Measurements from ENCODE around the gene AUTS2.

AUTS2 gene

DNA sequence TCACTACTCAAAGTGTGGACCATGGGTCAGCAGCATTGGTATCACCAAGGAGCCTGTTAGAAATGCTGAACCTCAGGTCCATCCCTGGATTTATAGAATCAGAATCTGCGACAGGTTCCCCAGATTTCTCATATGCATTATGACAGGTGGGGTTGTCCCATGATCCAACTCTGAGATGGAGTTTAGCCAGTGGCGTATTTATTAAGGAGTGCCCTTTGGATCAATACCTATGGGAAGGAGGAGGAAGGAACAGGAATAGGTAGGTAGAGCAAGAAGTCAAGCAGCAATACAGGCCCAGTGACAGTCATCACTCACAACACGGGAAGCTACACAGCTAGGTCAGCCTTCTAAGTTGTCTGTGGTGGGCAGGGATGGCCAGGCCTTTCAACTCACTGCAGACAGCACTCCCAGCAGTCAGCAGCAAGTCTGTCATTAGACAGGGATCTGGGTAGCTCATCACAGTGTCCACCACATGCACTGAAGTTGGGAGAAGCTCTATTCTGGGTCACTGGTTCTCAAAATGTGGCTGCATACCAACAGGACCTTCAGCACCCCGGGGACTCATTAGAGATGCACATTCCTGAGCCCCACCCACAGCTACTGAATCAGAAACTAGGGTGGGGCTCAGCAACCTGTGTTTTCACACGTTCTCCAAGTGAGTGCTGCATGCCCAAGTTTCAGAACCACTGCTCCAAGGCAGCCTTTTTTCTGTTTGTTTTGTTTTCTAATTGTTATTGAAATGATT lies 1001.3 kb downstream of the AUTS2 start:
- no peak for DNase-seq

DNA sequence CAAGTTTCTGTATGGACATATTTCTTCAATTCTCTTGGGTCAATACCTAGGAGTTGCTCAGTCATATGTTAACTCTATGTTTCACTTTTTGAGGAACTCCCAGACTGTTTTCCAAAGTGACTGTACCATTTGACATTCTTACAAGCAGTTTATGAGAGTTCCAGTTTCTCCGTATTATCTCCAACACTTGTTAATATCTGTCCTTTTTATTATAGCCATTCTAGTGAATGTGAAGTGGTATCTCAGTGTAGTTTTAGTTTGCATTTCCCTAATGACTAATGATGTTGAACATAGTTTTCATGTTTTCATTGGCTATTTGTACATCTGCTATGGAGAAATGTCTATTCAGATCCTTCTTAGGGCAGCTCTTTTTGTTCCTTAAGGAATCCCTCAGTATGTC lies 1002.7 kb downstream of the AUTS2 start:
- DNase-seq = no peak

DNA sequence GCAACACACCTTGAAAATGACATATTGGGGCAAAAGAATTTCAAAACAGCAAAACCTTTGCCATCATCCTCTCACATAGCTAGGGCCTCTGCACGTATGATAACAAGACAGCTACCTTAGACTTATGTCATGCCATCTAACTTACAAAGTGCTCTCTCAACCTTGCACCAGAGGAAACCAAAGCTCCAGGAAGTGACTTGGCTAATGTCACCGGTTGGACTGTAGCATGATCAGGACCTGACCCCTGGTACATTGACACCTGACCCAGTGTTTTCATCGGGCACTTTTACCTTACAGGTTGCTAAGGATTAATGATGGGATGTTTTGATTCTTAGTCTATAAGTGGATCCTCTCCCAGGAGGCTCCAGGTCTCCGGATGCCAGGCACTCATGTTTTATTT lies 1003.8 kb downstream of the AUTS2 start:
- no peak for DNase-seq

DNA sequence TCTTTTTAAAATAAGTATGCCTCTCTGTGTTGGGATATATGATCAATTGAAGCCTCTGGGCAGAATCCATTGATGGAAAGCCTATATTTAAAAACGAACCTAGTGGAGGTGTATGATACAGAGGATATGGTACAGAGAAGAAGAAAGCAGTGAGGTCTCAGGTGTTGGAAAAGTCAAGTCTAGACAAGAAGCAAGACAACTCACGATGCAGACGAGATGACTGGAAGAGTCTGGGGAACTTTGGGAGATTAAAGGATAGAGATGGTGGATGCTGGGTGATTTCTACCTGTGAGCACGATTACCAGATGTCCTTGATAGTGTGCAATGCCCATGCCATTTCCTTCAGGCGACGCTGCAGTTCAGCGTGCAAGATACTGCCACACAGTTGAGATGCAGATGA lies 1009.0 kb downstream of the AUTS2 start:
- no peak for DNase-seq

DNA sequence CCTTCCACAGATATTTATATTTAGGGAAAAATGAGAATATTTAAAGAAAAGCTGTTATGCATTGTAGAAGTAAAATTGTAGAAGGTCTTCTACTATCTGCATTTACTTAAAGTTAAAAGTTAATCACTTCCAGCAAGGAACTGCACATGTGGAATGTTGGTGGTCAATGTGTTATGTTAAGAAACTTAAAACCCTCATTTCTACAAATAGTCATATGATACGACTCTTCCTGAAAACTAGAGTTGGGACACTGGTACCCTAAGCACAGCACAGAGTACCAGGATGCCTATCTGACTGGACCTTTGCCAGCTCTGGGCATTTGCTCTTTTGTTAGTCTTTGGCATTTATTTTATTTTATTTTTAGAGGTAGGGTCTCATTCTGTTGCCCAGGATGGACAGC lies 1009.5 kb downstream of the AUTS2 start:
- no peak for DNase-seq

DNA sequence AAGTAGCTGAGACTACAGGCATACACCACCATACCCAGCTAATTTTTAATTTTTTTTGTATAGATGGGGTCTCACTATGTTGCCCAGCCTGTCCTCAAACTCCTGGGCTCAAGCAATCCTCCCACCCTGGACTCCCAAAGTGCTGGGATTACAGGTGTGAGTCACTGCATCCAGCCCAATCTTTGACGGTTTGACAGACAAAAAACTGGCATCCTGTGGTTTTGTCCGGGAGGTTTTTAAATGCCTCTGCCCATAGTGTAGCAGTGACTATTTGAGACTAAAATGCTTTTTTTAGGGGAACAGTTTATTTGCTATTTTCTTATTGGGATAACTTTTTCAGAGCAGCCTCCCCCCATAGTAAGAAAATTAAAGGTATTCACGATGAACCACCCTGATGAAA lies 1010.0 kb downstream of the AUTS2 start:
- no peak for DNase-seq

DNA sequence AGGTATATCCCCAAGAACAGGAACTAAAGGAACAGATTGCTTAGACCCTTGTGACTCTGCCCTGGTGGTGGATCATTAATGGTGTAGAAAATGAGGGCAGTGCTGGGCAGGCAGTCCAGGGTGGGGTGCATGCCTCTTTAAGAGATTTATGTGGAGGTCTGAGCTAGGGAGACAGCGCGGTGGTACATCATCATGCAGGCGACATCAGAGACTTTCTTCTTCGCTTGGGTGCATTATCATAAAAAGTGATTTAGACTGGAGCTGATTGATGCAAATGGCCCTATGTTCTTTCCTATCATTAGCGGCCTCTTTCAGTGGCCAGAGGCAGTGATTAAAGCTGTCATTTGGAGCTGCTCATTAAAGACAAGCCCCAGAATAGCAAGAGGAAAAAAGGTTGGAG lies 1014.5 kb downstream of the AUTS2 start:
- DNase-seq = no peak

DNA sequence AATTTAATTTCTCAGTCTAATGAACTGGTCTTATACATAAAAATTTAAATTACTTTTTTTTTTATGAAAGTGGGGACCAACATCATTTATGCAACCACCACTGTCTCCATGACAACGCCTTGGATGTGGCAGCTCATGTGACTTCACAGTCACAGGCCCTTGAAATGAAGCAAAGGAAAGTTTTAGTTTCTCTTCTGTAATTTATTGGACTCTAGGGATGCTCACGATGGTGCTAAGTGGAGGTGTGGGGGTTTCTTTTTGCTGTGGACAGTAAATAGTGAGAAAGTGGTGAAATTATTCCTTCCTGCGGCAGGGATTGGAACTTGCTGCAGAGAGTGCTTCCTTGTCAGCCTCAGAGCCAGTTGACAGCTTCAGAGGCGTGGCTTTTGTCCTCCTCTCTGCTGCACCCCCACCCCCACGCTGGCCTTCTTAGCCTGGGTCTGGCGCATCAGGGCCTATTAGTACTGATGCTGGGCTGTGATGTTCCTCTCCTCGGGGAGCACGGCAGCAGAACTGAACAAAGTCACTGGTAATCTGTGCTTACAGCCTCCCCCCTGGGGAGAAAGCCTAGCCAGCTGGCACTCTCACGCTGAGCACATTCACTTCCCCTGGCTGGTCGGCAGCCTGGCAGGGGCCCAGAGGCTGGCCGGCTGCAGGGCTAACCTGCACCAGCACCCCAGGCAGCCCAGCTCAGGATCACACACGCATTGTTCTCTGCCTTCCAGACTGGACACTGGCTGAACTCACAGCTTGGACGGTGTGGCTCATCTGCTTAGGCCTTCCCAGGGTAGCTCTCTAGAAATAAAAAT lies 1016.2 kb downstream of the AUTS2 start:
- DNase-seq = no peak

DNA sequence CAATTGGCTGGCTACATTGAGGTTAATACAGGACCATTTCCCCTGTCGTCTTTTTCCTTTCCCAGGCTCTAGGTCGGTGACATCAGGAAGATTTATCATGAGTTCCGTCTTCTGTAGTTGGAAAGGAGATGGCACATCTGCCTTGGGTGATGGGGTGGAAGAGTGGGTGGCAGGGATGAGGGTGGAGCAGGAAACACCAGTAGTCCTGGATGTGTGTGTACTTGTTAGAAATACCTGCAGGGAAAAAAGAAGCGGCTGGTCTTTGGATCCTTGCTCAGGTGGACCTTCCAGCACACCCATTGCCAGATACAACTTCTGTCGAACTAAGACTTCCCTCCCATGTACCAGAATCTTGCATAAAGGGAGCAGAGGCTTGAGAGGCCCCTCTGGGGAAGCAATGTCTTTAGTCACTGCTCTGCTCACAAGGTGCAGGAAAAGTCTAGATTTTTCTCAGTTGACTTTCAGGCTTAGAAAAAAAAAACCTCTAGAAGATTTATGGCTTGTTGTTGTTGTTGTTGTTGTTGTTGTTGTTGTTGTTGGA lies 1016.9 kb downstream of the AUTS2 start:
- DNase-seq = no peak

DNA sequence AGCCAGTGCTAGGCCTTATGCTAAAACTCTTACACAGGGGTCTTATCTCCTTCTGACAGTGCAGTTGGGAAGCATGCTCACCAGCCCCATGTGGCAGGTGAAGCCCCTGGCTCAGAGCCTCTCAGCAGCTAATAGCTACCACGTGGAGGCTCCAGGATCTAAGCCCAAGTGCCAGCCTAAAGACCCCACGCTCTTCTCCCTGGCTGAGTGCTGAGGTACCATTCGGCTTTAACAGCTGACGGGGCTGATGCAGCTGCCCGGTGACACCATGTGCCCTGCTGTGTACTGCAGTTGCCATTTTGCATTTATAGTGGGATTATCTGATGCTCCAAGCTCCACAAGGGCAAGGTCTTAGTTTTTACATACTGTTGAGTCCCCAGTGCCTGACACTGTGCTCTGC lies 1017.9 kb downstream of the AUTS2 start:
- DNase-seq = no peak

DNA sequence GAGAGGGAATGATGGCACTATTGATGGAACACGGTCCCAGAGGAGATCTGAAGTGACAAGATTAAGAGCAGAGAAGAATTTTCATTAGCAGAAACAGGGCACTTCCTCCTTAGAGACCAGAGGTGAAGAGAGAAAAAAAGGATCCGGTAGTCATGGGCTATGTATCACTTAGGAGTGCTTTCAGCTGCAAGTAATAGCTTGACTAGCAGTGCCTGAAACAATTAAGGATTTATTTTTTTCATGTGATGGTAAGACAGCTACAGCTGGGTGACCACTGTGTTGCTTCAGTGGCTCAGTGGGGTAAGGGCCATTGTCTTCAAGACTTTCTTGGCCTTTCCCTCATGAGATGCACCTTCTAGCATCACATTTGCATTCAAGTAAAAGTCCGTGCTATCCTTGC lies 1018.5 kb downstream of the AUTS2 start:
- DNase-seq = no peak

DNA sequence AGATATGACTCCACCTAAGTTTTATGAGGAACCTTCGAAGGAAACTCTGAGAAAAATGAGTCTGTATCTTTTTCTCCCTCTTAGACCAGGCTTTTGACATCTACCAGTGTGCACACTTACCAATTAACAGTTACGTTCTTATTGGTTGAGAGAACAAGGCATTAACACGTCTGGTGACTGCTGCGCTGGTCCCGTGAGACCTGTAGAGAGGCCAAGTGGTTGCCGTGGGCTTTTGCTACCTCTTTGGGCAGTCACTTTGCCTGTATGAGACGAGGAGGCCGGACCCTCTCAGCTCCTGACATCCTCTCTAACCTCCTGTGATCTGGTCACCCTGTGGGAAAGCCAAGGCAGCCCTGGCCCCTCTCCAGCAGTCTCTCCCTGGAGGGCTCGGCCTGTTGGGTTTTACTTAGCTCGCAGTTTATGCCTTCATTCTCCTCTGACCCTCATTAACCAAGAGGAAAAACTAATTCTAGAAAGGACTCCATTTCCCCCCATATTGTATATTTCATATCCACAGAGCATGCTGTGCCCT lies 1019.8 kb downstream of the AUTS2 start:
- DNase-seq = no peak

DNA sequence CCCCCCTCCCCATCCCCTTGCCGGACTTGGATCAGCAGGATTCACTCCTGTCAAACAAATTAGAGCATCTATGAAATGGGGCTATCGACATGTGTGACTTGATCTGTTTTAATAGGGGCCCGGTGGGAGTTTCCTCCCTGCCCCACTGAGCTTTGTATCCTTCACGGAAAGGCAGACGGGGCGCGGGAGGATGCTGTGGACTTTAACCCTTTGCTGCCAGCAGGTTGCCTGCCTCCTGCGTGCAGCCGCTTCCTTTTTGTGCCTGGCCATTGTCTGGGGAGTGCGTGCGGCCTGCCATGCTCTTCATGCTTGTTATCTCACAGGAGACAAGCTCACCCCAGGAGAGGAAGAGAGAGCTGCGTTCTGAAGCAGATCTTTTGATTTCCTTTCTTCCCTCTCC lies 1020.9 kb downstream of the AUTS2 start:
- DNase-seq = no peak

DNA sequence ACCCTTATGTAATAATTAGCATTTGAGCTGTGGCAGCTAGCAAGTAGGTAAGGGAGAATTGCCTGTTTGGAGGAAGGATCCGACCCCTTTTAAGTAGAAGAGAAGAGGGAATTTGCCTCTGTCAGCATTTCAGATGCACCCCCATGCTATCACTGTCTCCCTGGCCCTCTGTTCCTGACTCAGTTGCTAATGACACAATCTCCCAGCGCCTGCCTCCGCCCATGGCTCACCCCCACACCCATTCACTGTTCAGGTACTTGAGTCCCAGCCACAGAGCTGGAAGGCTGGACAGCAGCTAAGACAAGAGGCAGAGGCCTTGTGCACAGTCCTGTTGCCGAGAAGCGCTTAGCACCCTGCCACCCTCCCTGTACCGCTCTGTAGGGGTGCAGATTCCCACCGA lies 1021.4 kb downstream of the AUTS2 start:
- DNase-seq = no peak

DNA sequence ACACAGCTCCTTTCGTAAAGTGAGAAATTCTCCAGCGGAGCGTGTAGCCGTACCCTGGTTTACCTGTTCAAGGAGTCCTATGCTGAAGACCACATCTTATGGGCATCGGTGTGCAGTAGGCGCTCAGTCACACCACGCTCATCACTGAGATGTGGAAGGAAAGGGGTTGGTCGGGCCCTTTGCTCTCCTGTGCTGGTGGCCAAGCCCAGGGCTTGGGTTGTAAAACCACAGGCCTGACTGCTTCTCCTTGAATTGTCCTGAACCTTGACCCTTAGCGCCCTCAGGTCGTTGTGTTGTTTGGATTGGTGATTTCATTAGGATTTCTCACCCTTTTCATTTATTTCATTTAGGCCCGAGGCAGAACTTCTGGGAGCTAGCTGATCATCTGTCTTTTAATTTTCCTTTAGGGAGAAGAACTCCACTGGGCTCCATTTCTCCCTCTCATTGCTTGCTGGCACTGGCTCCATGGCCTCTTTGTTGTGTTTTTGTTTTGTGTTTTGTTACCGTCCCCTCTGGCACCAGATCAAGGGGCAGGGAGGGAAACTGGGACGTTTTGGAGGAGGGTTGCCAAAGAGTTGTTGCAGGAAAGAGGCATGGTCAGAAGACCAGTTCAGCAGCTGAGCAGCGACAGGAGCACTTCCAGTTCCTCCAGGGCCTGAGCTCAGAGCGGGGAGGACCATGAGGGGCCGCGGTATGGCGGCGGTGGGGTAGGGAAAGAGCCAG lies 1022.2 kb downstream of the AUTS2 start:
- DNase-seq = no peak

DNA sequence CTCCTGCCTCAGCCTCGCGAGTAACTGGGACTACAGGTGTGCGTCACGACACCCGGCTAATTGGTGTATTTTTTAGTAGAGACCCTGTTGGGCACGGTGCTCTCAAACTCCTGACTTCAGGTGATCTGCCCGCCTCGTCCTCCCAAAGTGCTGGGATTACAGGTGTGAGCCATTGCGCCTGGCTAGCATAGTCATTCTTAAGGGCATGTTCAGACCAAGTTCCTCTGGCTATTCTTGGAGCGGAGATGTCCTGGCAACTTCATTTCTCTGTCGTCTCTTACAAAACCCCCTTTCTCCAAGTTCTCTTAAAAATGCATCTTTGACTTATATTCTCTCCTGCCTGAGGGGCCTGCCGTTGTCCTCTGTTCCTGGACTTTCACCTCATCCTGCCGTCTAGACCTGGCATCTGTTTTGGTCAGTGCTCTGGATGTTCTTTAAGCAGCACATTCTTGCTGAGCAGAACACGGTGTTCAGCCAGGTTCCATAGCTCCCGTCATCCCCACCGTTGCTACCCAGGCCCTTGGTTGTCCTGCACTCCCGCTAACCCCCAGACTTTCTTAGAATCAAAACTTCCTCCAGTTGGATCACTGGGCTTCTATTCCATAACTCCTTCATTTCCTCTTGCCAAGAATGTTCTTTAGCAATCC lies 1023.8 kb downstream of the AUTS2 start:
- no peak for DNase-seq

DNA sequence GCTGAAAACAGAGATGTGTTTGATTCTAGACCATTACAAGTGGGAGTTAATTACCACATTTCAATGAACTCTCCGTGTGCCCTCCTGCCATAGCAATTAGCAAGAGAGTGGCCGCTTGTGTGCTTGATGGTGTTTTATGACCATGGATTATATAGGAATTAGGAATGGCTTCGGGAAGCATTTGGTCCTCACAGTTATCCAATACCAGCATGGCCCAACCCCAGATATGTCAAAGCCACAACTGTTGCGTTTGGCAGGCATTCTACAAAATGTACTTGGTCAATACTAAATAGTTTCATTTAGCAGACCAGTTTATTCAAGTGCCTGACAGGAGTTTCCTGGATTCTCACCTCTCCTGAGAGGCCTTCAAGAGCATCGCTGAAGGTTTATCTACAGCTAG lies 1024.7 kb downstream of the AUTS2 start:
- no peak for DNase-seq

DNA sequence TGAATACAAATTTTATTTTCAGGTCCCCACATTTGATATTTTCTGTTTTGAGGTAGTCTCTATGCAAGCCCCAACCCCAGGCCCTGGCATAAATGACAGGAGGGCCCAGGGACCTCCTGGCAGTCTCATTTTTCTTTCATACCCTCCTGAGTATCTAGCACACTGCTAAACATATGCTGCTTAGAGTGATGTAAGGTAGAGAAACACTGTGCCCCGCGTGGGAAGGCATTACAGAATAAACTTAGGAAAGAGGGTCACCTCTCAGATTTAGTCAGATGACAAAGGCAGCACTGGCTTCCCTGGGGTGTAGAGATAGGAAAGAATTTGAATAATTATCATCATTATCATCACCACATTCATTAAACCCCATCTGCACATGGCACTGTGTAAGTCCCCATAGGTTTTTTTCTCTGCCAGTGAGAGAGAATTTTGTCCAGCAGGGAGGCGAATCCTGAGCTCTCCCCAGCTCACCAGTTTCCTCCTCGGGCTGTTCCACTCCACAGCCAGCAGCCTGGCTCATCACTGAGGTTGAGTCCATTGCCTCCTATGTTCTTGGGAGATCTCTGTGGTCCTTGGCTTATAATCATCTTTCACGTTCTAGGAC lies 1026.3 kb downstream of the AUTS2 start:
- no peak for DNase-seq

DNA sequence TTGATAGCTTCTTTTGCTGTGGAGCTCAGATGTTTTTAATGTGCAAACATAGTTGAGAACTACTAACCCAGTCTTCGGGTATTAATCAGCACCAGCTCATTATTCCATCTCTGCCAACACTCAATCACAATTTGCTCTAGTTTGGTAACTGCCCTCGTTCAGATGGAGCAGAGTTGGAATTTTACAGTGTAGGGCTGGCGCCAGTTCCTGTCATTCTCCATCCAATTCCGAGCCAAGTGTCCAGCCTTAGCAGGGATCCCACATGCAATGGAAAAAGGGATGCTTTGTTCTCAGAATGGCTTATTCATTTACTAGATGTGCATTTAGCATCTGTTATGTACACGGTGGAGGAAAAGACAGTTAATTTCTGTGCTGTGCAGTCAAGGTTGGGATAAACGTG lies 1029.2 kb downstream of the AUTS2 start:
- no peak for DNase-seq

DNA sequence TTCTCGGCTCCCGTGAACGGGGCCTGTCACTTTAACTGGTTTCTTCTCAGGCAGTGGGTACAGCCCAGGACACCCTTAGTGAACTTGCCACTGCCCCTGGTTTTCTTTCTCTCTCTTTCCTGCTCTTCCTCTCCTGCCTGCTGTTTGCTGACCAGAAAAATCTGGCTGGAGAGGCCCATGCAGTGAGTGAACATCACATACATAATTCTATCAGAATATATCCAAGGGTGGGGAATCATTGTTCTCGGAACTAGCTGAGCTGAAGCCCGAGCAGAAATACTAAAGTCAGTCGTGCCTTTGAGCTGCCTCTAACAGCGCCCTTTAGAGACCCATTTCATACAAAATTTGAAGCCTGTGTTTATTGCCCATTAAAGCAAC lies 1032.2 kb downstream of the AUTS2 start:
- DNase-seq = no peak

DNA sequence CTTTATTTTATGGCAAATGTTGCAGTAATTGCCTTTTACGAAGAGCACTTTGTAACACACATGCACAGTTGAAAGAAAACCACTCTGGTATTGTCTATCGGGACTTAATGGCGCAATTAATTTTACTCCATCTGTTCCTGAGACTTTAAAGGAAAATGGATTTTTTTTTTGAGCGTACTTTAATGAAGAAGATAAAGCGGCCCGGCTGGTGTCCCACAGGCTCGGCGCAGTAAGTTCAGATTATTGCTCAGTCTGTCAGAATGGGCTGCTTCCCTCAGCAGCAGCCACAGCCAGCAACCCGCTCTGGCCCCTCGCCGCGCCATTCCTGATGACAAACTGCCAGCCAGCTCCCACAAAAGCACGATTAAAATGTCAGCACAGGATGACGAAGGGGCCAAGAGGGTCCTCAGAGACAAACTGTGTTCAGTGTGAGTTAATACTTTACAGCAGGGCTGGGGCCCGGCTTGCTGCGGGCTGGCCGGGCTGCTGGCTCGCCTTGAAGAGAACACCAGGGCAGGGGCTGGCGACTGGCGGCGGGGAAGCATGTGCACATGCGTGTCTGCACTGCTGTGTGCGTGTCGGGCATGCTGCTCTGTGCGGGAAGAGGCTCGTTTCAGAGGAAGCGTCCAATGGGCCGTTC lies 1032.7 kb downstream of the AUTS2 start:
- no peak for DNase-seq

DNA sequence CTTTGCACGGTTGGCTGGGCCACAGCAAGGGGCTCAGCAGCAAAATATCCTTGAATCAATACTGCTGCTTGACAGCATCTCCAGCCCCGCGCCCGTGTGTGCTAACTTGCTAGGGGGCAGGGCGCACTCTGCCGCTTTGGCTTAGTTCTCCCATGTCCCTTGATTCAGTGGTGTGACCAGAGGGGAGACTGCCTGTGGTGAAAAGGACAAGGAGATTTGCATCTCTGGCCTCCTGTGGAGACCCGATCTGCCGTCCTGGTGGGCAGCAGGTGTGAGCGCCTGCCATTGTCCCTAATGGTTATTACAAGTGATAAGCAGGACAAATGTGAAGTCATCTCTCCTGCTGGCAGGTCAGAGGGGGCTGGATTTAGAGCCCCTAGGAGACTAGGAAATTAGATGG lies 1033.4 kb downstream of the AUTS2 start:
- DNase-seq = no peak

Data from stimulated activated CD4-positive, alpha-beta T cell treated with anti-CD3 and anti-CD28 coated beads, Interleukin-4, amount 100 ng/mL, for 24 hours (primary cell).